Measurements from ENCODE around the gene CCDC110.

CCDC110 gene

DNA sequence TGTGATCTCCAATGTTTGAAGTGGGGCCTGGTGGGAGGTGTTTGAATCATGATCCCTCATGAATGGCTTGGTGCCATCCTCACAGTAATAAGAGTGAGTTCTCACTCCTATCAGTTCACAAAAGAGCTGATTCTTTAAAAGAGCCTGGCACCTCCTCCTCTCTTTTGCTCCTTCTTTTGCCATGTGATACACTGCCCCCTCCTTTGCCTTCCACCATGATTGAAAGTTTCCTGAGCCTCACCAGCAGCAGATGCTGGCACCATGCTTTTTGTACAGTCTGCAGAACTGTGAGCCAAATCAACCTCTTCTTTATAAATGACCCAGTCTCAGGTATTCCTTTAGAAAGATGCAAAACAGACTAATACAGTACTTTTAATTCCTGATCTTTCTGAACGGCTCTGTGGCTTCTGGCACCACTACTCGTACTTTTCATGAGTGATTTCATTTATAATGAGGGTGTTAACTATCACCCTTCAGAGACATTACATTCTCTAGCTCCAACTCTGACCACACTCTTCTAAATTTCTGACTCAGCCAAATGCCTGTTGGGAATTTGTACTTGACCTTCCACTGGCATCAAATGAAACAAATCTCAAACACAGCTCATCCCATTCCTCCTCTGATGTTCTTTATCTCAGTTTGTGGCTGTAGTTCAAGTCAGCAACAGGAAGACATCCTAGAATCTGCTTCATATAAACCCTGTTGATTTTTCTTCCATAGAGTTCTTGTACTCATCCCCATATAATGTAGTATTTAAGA is 50.0 kb downstream of the CCDC110 start:
- no peak for DNase-seq (ENCODE audit: low spot score)

DNA sequence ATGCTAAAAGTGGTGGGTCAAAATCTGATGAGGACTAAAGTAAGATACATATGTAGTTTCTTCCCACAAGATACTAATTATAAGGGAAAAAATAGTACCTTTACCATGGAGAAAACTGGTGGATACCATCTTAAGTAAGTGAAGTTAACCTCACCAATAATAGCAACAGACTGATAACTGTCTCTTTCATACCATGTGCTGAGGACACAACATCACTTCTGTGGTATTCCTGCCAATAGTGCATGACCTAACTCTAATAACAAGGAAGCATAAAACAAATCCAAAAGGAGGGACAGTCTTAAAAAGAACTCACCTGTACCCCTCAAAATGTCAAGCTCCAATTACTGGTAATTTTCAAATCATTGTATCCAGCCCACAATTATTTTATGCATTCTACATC is 54.6 kb downstream of the CCDC110 start:
- DNase-seq (ENCODE audit: low spot score), result no peak

DNA sequence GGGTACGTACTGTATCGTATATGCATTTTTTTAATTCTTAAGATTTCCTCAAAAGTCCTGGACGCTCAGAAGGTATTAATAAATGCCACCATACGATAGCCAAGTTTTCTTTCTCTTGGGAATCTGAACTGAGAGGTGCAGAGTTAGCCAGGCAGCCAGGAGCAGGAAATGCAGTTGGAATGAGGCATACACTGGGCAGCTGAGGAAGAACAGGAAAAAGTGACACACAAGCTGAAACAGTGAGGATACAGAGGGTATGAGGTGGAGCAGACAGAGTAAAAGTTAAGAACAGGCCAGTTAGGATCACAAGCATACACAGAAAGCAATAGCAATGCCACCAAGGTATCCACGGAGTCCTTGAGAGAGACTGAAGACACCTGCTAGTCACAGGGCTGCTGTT is 59.1 kb downstream of the CCDC110 start:
- no peak for DNase-seq (ENCODE audit: low spot score)

DNA sequence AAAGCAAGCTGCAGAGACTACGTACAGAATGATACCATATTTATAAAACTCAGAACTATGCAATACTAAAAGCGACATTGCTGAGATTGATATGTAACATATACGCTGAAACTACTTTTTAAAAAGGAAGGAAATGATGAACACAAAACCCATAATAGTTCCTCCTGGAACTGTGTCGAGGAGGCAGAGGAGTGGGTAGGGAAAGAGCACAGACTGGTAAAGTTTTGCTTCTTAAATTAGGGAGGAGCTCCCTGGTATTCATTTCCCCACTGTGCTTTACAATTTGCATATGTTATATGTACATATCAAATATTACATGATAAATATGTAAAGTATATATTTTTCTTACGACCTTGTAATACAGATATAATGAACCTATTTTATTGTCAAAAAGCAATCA is 59.7 kb downstream of the CCDC110 start:
- DNase-seq (ENCODE audit: low spot score), result no peak

DNA sequence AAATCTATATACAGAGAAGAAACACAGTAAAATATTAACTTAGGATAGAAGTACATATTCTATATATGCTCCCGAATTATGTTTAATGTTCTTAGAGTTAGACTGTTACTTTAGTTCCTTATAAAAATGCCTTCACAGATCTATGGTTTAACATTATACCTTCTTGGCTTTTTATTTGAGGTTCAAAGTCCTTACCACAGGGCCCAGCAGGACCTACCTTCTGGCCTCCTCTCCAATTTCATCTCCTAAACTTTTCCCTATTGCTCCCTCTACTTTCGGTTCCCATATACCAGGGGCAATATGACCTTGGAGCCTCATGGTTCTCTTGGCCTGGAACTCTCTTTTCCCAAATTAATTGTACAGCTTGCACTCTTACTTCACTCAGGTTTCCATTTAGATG is 63.1 kb downstream of the CCDC110 start:
- DNase-seq (ENCODE audit: low spot score), result no peak

DNA sequence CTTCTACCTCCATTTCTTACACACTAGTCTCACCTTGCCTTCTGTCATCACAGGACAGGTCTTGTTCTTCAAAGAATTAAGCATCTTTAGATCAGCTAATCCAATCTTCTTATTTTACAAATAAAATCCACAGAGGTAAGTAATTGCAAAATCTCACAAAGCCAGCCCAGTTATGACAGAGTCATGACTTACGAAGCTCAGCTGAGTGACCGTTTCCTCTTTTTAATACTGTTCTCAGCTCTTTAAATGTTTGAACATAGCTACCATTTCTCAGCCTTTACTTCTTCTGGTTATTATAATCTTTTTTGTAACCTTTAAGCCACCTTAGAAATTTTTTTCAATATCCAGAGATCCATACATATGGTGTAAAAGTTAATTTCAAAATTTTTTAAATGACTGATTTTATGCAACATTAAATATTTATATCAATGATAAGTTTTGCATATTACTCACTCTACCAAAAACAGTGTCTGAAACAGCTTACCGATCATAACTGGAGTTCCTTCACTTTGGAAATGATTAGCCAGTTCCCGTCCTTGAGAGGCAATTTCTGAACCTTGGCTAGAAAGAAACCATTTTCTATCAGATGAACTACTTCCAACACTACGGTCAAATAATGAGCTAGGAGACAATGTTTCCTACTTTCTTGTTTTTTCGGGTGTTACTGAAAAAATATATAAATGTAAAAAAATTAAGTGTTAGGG is 66.1 kb downstream of the CCDC110 start:
- DNase-seq (ENCODE audit: low spot score), result no peak

DNA sequence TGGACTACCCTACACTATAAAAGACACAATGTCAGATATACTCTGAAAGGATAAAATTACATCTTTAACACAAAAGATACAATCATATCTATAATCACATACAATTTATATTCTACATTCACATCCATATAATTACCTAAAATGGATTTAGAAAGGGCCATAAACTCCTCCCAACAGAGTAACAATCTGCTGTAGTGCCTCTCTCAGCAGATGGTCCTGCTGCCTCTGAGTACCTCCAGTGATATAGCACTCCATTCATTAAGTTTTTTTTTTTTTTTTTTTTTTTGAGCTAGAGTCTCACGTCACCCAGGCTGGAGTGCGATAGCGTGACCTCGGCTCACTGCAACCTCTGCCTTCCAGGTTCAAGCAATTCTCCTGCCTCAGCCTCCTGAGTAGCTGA is 67.5 kb downstream of the CCDC110 start:
- DNase-seq (ENCODE audit: low spot score), result no peak

DNA sequence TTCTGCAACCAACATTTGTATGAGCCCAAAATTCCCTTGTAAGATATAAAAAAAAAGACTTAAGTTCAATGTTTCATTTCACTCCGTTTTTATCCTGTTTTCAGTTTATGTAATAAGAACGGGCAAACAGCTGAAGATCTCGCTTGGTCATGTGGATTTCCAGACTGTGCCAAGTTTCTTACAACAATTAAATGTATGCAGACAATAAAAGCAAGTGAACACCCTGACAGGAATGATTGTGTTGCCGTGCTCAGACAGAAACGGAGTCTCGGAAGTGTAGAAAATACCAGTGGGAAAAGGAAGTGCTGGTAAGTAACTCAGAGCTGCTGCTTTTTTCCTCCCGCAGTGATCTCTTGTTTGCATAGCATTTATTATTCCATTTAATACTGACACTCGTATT is 72.1 kb downstream of the CCDC110 start:
- peak; percentile 18 for DNase-seq (ENCODE audit: low spot score)

DNA sequence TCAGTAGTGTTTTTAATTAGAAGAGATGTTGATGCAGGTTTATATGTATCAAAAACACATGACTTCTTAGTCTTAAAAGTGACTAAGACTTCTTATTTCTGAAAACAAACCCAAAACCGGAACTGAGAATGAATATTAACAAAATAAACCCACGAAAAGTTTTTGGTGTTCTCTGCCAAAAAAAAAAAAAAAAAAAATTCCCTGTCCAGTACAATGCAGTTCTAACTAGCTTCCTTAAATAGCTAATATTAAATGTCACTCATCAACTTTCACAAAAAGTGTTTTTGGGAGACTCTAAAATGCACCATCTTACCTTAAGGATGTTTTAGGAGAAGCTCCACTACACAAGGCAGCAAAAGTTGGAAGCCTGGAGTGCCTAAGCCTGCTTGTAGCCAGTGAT is 72.9 kb downstream of the CCDC110 start:
- DNase-seq (ENCODE audit: low spot score), result no peak

DNA sequence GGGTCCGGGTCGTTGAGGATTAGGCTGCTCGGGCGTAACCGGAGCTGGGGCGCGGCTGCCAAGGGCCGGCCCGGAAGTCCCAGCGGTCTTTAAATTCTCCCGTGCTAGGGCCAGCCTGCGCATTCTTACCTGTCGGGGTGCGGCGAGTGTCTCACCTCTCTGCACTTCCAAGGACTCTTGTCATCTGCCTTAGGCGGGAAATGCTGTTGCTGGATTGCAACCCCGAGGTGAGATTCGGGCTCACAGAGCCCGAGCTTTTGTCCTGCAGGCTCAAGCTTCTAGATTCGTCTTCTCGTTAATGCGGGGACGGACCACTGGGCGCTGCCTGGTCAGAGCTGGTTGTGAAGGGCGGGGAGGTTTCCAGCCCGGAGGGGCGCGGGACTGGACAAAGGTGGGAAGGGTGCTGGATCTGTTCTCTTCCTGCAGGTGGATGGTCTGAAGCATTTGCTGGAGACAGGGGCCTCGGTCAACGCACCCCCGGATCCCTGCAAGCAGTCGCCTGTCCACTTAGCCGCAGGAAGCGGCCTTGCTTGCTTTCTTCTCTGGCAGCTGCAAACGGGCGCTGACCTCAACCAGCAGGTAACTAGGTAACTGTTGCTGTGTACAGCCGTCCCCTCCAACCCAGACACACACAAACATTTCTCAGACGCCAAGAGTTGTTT is 74.7 kb downstream of the CCDC110 start, which contains the start of gene ANKRD37:
ANKRD37 (plus strand) TSS at position 118 of the 662 bp plus-strand sequence; CDS start at position 201, 83 bp downstream.
- DNase-seq (ENCODE audit: low spot score), result peak; percentile 49

DNA sequence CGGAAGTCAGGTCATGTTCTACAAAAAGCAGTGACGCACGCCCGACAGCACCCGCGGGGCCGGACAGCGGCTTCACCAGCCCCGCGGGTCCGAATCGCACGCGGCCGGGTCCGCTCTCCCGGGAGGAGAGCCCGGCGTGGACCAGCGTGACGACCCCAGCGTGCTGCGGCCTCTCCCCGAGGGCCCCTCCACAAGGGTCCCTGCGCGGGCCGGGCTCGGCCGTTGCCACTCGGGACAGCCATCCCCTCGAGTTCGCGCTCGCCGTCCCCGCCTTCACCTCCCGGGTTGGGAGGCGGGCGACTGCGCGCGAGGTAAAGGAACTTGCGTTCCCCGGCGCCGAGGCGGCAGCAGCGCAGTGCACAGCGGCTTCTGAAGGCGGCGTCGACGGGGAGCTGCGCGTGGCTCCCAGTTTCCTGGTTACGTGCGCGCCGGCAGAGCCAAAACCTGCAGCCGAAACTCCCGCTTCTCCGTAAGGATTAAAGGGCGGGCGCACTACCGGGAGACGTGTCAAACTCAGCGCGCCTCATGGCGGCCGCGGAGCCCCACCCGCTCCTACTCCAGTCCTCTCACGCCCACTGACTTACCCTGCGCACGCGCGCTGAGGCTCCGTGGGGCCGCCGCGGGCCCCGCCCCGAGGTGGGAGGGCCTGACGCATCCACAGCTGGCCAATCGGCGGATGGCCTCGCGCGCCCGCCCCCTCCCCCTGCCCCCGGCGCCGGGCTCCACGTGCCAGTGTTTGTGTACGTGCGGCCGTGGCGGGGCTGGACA is 75.4 kb downstream of the CCDC110 start:
- DNase-seq (ENCODE audit: low spot score), result peak; percentile 97

DNA sequence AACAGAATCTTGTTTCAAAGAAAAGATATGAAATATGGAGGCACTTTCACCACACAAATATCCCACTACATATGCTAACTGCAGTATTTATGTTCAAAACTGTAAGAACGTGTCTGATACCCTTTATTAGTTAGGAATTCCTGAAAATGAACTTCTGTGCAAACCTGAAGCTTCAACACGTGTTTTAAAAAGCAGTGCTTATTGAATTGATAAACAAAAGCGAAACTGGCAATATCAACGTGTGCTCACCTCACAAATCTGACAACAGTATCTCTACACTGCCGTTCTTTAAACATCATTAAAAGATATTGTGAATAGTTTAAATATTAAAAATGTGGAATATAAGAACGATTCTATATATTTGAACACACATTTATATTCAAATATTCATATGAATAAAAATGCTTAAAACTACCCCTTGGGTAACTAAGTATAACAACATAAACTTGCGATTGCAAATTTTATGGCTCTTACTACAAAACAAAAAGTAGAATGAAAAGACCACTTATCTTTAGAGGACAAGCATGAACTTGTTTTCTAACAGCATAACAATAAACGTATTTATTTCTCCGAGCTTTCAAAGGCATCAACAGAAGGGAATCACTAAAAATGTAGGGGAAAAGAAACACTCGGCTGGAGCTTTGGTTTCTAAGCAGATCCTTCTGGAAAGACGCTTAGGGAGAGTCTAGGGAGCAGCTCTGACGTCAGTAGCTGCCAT is 76.1 kb downstream of the CCDC110 start, which contains the start of gene LRP2BP:
LRP2BP (minus strand) TSS at position 687 of the 718 bp plus-strand sequence. CDS start 17,738 bp downstream, outside the sequence.
- DNase-seq (ENCODE audit: low spot score), result peak; percentile 96
